Astrocyte of the spinal cord (primary cell): ENCODE data around the gene ANXA11.

Experiments used
- DNase-seq: peaks from one replicate; pipeline ENCODE4 v3.0.0; 2011; ENCODE audit warnings: low read depth, low spot score
- H3K4me3 ChIP-seq: 2 replicates; pipeline ENCODE4 v1.5.1; 2011; ENCODE audit warnings: low read depth, mild to moderate bottlenecking, low read length, moderate library complexity
- in situ Hi-C: cut with HindIII; loops from 2 replicates; pipeline ENCODE4 v1.10.0; 2017; ENCODE audit warnings: low sequenced_read_pairs
- TF ChIP-seq, protein P1 (sequence below): IDR thresholded peaks from 2 replicates; pipeline ENCODE4 v1.5.1; 2012; ENCODE audit warnings: low read depth, mild to moderate bottlenecking, low read length, inconsistent platforms

ANXA11 gene

DNA sequence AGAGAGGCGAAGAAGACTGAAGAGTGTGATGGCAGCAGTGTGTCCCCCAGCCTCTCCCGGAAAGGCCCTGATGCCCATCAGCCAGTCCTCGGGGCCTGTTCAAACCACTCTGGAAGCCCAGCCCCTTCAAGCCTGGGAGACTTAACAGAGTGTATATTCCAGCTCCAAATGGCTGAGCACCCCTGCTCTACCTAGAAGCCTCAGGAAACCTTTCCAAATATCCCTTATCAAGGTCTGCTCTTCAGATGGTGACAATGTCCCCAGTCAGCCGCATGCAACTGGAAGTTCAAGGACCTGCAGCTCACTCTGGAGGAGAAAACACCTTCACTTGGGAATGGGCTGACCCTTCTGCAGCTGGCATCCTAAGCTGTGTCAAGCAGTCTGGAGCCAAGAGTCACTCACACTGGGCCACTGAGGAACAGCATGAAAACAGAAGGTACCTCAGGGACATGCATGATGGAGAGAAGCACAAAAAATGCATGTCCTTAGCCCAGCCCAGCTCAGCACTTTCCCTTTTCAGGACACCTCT is 10.2 kb downstream of the ANXA11 start:
- no peak overlapping the region for H3K4me3 ChIP-seq
- TF ChIP-seq, protein P1, sequence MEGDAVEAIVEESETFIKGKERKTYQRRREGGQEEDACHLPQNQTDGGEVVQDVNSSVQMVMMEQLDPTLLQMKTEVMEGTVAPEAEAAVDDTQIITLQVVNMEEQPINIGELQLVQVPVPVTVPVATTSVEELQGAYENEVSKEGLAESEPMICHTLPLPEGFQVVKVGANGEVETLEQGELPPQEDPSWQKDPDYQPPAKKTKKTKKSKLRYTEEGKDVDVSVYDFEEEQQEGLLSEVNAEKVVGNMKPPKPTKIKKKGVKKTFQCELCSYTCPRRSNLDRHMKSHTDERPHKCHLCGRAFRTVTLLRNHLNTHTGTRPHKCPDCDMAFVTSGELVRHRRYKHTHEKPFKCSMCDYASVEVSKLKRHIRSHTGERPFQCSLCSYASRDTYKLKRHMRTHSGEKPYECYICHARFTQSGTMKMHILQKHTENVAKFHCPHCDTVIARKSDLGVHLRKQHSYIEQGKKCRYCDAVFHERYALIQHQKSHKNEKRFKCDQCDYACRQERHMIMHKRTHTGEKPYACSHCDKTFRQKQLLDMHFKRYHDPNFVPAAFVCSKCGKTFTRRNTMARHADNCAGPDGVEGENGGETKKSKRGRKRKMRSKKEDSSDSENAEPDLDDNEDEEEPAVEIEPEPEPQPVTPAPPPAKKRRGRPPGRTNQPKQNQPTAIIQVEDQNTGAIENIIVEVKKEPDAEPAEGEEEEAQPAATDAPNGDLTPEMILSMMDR, result no peak
- no peak for DNase-seq
- in situ Hi-C loops, result no loop called here

DNA sequence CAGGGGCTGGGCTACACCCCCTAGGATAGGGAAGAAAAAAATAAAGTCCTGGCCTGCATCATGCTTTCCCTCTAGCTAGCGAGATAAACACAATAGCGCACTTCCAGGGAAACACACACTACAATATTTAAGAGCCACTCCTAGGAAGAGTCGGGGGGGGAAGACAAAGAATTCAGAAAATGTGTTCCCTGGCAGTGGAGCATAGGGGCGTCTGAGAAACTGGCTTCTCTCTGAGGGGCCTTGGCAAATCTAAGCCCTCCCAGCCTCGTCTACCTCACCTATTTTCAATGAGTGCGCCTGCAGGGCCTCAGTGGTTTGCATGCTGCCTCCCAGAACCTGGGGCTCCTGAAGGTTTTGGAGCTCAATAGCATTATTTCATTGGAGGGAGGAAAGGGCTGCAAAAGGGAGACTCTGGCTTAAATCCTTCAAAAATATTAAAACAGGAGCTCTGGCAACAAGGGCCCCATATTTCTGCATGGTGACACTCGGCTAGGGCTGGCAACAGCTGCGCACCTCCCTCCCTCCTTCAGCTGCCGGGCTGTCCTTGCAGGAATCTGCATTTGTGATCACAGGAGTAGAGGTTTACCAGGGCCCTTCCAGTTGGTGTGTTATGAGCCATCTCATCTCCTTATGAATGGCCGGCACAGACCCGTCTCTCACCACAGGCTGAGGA is 10.8 kb downstream of the ANXA11 start:
- no peak for DNase-seq
- in situ Hi-C loops, result no loop called here
- no peak overlapping the region for H3K4me3 ChIP-seq
- TF ChIP-seq, protein P1, result no peak

DNA sequence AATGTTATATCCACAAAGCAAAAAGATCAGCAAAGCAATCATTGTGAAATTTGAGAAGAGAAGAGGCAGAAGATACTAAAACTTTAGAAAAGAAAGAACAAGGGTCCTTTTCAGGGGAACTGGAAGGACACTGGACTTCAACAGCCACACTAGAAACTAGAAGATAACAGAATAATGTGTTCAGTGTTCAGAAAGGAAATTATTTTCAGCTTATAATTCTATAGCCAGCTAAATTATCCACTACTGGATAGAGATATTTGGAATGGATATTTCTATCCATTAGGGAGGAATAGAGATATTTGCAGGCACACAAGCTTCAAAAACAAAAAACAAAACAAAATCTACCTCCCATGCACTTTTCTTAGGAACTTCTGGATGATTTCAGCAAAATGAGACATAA is 12.8 kb downstream of the ANXA11 start:
- TF ChIP-seq, protein P1, result no peak
- no peak for DNase-seq
- no peak overlapping the region for H3K4me3 ChIP-seq
- in situ Hi-C loops, result no loop called here

DNA sequence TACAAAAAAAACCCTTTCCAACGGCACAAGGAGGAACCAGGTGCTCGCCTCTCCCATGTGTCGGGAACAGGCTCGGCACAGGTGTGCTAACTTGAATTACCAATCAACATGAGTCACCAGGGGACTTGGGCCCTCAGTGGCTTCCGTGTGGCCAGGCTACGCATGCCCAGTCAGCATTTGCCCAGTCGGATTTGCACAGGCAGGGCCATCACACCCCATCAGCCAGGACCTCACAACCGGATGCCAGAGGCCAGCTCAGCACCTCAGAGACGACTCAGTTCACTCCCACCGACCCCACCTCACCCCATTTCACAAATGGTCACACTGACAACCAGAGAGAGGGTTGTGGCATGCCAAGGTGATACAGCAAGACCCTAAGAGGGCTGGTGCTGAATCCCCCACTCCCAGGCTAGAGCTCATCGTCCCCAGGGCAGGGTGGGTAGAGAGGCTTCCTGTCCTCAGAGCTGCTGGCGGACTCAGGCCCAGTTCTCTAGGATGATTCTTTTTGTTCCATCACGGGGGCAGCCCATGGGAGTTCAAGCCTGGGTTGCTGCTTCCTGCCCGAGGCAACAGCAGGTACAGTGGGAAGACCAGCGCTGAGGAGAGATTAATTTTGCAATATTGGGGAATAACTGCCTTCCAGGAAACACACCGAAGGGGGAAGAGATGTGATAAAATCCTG is 13.6 kb downstream of the ANXA11 start:
- DNase-seq, result no peak
- in situ Hi-C loops, result no loop called here
- TF ChIP-seq, protein P1, result no peak
- H3K4me3 ChIP-seq, result no peak overlapping the region

DNA sequence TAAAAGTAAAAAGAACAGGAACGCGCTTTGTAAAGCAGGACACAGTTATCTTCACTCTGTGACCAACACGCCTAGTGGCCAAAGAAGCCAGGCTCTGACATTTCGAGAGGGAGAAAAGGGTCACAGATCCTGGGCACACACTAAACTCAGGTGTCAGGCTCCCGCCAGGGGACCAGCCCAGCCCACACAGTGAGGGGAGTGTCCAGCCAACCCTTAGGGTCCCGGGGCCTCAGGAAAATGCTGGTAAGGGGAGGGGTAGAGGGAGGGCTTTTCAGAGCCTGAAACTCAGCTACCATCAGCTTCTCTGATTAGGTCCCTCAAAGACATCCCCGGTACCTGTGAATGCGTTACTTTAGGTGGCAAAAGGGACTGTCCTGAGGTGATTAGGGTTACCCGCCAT is 16.6 kb downstream of the ANXA11 start:
- no peak for DNase-seq
- no peak overlapping the region for H3K4me3 ChIP-seq
- TF ChIP-seq, protein P1, result no peak
- in situ Hi-C loops, result no loop called here

DNA sequence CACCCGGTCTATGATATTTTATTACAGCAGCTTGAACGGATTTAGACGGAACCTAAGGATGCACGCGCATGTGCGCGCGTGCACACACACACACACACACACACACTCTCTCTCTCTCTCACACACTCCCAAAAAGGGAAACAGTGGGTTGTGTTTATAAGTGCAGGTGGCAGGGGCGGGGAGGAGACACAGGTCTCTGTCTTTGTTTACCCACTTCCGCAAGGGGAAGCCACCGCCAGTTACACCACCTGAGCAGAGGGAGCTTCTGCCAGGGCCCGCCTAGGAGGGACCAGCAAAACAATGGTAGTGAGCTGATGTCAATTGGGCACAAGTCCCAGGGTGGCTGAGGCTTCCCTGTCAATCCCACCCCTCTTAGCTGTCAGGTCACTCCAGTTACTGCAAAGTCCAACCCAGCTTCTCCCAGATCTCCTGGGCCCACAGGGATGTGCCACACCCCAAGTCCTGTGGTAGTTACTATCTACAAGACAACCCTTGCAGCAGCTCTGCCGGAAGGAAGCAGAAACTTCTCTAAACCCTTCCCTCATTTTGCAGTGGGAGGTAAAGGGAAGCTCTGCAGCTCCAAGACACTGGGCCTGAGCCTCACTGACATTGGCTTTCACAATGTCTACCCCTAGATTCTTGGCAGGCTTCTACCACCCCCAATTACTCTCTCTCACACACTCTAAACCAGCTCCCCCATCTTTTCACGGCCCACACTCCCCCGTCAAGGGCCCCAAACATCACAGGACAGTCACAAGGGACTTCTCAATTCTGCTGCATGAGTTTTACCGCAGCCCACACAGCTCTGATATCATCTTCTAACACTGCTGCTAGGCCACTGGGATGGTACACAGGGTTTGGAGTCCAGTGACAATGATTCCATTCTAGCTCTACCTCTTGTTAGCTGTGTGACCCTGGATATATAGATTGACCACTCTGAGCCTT is 17.6 kb downstream of the ANXA11 start:
- DNase-seq, result no peak
- in situ Hi-C loops, result no loop called here
- H3K4me3 ChIP-seq, result no peak overlapping the region
- TF ChIP-seq, protein P1, result no peak
